GM18505 (cell line): ENCODE measurements around the gene F8.
"Not testable (repeated sequence)": the region's sequence is repeated elsewhere in the genome, so short reads cannot be mapped to it uniquely, and the experiment has no call there.

ENCODE experiments used
- ATAC-seq: cut with Tn5 transposase; IDR thresholded peaks from one replicate; pipeline ENCODE4 v1.9.1; 2021; ENCODE audit not compliant: unreplicated experiment
- POLR2A ChIP-seq: IDR thresholded peaks from 4 replicates; pipeline ENCODE4 v1.6.1; 2011; ENCODE audit warnings: borderline replicate concordance; ENCODE audit not compliant: insufficient read depth, insufficient read length; ENCODE audit errors: extremely low read depth

F8 gene

DNA sequence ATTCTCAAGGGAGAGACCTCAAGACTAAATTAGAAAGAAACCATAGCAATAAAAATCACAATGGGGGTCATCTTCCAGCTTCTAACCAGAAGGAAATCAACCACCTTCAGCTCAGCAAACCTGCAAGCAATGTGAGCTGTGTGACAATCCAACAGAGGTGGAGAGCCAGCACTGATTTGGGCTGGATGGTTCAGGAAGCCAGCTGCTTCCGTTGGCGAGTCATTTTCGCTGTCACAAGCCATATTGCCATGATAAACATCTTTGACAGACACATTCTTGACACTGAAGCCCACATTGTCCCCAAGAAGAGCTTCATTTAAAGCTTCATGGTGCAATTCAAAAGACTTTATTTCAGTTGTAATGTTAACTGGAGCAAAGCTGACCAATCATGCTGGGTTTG lies 113.7 kb downstream of the F8 start:
- TF ChIP-seq POLR2A, result no peak
- ATAC-seq, result no peak

DNA sequence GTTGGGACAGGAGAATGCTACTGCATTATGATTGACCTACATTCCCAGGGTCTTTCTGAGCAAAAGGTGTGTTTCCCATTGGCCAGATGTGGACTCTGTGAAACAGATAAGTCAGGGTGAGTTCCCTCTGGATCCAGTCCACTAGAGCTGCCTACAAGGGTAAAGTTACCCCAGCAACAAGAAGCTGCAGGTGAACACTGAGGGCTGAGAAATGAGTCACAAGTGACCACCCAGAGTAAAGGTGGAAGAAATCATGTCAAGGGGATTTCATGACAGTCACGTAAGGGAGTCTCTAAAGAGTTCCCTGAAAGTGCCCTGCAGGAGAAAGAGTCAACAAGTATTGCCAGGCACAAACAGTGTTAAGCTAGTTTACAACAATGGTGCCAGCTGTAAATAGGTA lies 120.1 kb downstream of the F8 start:
- no peak for TF ChIP-seq POLR2A
- no peak for ATAC-seq

- no peak for ATAC-seq
- no peak for TF ChIP-seq POLR2A
These were observed 122.2 kb downstream of the F8 start for GRCh38 chrX:154900323-154900722.

- TF ChIP-seq POLR2A, result no peak
- ATAC-seq, result no peak
These were observed 130.2 kb downstream of the F8 start for GRCh38 chrX:154892296-154892695.

- no peak for ATAC-seq
- TF ChIP-seq POLR2A, result no peak
These were observed 131.4 kb downstream of the F8 start for GRCh38 chrX:154890990-154891639.

- peak; percentile 52 for ATAC-seq
These were observed 135.7 kb downstream of the F8 start for GRCh38 chrX:154886789-154887221.

DNA sequence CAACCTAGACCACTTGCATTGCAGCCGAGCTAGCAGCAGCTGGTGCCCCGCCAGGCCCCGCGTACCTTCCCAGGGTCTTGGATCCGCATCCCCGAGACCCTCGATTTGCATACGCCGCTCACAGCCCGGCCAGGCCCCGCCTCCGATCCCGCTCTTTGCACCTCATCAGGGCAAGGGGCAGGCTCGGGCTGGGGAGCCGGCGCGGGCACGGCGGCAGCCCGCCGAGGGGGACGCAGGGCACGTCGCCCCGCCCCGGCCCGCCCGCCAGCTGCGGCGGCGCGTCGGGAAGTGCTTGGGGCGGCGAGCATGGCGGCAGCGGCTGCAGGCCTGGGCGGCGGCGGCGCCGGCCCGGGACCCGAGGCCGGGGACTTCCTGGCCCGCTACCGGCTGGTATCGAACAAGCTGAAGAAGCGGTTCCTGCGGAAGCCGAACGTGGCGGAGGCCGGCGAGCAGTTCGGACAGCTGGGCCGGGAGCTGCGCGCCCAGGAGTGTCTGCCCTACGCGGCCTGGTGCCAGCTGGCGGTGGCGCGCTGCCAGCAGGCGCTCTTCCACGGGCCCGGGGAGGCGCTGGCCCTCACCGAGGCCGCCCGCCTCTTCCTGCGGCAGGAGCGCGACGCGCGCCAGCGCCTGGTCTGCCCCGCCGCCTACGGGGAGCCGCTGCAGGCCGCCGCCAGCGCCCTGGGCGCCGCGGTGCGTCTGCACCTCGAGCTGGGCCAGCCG lies 136.3 kb downstream of the F8 start, which contains the start of gene F8A1:
TSS of gene F8A1 (plus strand) at position 287 of the 720 bp plus-strand sequence. CDS start at position 307, 20 bp downstream.
- ATAC-seq, result peak; percentile 62

- not testable (repeated sequence) for ATAC-seq
These were observed 137.0 kb downstream of the F8 start for GRCh38 chrX:154885549-154885948.

GRCh38 chrX:154885057-154885456 lies 137.5 kb downstream of the F8 start:
- ATAC-seq, result not testable (repeated sequence)

- not testable (repeated sequence) for ATAC-seq
These were observed 138.5 kb downstream of the F8 start for GRCh38 chrX:154884069-154884468.

- ATAC-seq, result no peak
- TF ChIP-seq POLR2A, result no peak
These were observed 149.2 kb downstream of the F8 start for GRCh38 chrX:154873329-154873728.

DNA sequence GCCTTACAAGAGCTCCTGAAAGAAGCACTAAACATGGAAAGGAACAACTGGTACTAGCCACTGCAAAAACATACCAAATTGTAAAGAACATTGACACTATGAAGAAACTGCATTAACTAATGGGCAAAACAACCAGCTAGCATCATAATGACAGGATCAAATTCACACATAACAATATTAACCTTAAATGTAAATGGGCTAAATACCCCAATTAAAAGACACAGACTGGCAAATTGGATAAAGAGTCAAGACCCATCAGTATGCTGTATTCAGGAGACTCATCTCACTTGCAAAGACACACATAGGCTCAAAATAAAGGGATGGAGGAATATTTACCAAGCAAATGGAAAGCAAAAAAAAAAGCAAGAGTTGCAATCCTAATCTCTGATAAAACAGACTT lies 154.0 kb downstream of the F8 start:
- ATAC-seq, result not testable (repeated sequence)

GRCh38 chrX:154855256-154855655 lies 167.3 kb downstream of the F8 start:
- no peak for ATAC-seq
- no peak for TF ChIP-seq POLR2A

- TF ChIP-seq POLR2A, result no peak
- ATAC-seq, result no peak
These were observed 171.4 kb downstream of the F8 start for GRCh38 chrX:154850957-154851611.

GRCh38 chrX:154840856-154841255 lies 181.7 kb downstream of the F8 start:
- no peak for ATAC-seq
- no peak for TF ChIP-seq POLR2A
